ENCODE measurements around the gene STARD10. TPM values are rescaled to one million over a fixed set of nuclear protein-coding genes. Genes with fewer than 3 reads are reported as not detected.

STARD10 gene
- total RNA-seq, 1 experiment from 2014 or later: 68.8 TPM

DNA sequence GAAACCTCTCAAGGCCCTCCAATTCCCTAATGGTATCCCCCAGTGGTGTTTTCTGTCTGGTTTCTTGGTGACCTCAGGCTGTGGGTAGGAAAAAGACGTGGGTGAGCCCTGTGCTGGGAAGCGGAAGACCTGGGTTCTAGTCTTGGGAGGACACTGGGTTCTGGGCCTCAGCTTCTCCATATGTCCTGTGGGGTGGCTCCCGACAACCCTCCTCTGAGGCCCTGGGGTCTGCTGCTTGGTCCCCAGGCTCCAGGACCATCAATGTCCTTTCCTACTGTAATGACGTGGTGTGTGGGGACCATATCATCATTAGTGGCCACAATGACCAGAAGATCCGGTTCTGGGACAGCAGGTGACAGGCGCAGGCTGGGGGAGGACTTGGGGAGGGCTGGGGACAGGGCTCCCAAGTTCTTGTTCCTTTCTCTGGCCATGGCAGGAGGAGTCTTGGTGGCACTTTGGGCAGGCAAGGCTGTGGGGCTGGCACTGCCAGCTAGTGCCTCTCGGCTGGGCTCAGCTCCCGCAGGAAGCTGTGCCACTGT, 33.2 kb upstream of the STARD10 start:
- in situ Hi-C loops (cut with HindIII; ENCODE audit: low sequenced_read_pairs): no loop called here
- no peak for DNase-seq (ENCODE audit: low spot score)

GRCh38 chr11:72826191-72826941, 32.5 kb upstream of the STARD10 start:
- no peak for DNase-seq (ENCODE audit: low spot score)
- in situ Hi-C loops (cut with HindIII; ENCODE audit: low sequenced_read_pairs): no loop called here

- DNase-seq (ENCODE audit: low spot score): no peak
- in situ Hi-C loops (cut with HindIII; ENCODE audit: low sequenced_read_pairs): no loop called here
Observed at GRCh38 chr11:72825661-72826060, 31.8 kb upstream of the STARD10 start.

- in situ Hi-C loops (cut with HindIII; ENCODE audit: low sequenced_read_pairs): no loop called here
- no peak for DNase-seq (ENCODE audit: low spot score)
Observed at GRCh38 chr11:72824811-72825505, 31.1 kb upstream of the STARD10 start.

- in situ Hi-C loops (cut with HindIII; ENCODE audit: low sequenced_read_pairs): no loop called here
- no peak for DNase-seq (ENCODE audit: low spot score)
Observed at GRCh38 chr11:72824020-72824419, 30.2 kb upstream of the STARD10 start.

GRCh38 chr11:72823105-72823804, 29.4 kb upstream of the STARD10 start:
- no peak for DNase-seq (ENCODE audit: low spot score)
- in situ Hi-C loops (cut with HindIII; ENCODE audit: low sequenced_read_pairs): no loop called here

- peak; percentile 92 for DNase-seq (ENCODE audit: low spot score)
- in situ Hi-C loops (cut with HindIII; ENCODE audit: low sequenced_read_pairs): no loop called here
Observed at GRCh38 chr11:72821920-72822799, 28.3 kb upstream of the STARD10 start.

DNA sequence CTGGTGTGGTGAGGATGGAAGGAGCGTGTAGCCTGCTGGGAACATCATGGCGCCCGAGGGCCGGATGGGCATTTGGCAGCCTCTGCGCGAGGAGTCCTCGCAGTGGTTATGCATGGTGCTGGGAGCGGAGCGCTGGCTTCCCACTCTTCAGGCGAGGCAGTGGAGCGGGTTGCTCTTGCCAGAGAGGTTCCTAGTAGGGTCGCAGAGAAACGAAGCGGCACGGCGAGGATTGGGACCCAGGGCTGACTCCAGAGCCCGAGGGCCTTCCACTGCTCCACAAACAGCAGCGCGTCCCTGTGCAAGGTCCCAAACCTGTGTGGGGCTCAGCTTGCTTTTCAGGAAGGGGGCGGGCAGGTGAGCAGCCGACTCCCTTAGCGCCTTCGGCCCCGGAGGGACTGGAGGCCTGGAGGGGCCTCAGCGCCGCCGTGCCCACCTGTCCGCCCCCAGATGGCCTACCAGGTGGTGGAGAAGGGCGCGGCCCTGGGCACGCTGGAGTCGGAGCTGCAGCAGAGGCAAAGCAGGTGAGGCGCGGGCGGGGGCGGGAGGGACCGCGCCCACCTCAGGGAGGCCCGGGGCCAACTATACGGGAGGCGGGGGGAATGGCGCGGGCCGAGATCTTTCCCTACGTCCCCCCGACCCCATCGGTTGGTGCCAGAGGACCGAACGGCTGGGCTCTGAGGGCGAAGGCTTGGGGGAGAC, 27.5 kb upstream of the STARD10 start:
- in situ Hi-C loops (cut with HindIII; ENCODE audit: low sequenced_read_pairs): no loop called here
- DNase-seq (ENCODE audit: low spot score): peak; percentile 56

- DNase-seq (ENCODE audit: low spot score): no peak
Observed at GRCh38 chr11:72820439-72821139, 26.7 kb upstream of the STARD10 start.

DNA sequence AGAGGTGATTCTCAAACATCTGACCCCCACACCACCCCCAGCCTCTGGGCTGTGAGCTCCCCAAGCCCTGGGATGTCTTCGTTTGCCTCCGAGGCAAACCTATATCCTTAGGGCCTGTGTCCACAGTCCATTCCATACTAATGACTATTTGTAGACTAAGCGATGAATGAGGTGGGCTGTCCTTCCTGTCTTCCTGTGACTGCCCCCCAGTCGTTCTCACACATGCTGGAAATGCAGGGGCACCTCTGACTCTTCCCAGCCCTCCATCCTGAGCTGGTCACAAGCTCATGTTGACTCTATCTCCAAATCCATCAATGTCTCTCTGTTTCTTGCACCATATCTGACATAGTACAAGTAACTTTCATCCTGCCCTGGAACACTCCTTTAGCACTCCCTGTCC, 25.1 kb upstream of the STARD10 start:
- no peak for DNase-seq (ENCODE audit: low spot score)
- in situ Hi-C loops (cut with HindIII; ENCODE audit: low sequenced_read_pairs): no loop called here

More at GRCh38 chr11:72820439-72821139, 26.7 kb upstream of the STARD10 start:
- in situ Hi-C loops (cut with HindIII; ENCODE audit: low sequenced_read_pairs): no loop called here

GRCh38 chr11:72817966-72818365, 24.1 kb upstream of the STARD10 start:
- no peak for DNase-seq (ENCODE audit: low spot score)
- in situ Hi-C loops (cut with HindIII; ENCODE audit: low sequenced_read_pairs): no loop called here

DNA sequence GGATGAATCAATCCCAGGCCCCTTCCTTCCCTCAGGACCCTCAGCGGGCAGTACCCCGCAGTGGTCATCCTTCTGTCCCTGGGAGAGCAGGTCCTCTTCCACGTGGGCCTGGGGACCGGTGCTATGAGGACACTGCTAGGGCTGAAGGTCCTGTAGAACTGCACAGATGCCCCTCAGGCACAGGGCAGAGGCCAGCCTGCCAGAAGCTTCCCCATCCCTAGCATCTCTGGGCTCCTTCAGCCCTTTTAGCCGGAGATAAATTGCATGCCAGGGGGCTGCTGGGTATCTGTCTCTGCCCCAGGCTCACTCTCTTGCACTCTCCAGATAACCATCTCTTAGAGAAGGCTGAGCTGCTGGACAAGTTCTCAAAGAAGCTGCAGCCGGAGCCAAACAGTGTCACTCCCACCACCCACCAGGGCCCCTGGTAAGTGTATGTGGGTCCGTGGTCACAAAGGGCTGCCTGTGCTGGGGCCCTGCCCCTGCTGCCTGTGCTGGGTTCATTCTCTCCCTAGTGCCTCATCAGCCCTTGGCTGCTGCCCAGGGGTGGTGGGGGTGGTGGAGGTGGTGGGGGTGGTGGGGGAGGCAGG, 22.6 kb upstream of the STARD10 start:
- in situ Hi-C loops (cut with HindIII; ENCODE audit: low sequenced_read_pairs): no loop called here
- no peak for DNase-seq (ENCODE audit: low spot score)

DNA sequence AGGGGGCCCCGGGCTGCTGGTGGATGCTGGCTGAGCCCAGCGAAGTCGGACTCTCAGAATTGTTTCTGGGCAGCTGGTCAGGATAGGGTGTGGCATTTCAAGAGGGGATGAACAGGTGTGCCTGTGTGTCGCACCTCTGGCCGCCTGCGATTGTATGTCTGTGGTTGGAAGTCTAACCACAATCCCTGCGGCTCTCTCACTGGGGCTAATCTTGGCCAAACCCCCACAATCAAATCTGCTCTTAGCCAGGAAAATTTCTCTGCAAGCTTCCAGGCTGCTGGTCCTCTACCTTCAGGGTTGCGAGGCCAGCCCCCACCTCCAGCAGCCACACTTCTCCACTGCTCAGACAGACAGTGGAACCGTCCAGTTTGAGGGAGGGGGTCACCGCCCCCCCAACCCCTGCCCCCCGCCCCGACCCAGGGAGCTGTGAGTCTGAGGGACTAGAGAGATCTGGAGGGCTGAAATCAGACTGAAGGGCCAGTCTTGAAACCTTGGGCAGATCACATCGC, 21.3 kb upstream of the STARD10 start:
- DNase-seq (ENCODE audit: low spot score): no peak
- in situ Hi-C loops (cut with HindIII; ENCODE audit: low sequenced_read_pairs): no loop called here

GRCh38 chr11:72814286-72815109, 20.7 kb upstream of the STARD10 start, which contains the start of gene ATG16L2:
Gene ATG16L2 (plus strand): TSS chr11:72814411. CDS start chr11:72814446, 35 bp downstream.
- peak; percentile 83 for DNase-seq (ENCODE audit: low spot score)
- in situ Hi-C loops (cut with HindIII; ENCODE audit: low sequenced_read_pairs): no loop called here

DNA sequence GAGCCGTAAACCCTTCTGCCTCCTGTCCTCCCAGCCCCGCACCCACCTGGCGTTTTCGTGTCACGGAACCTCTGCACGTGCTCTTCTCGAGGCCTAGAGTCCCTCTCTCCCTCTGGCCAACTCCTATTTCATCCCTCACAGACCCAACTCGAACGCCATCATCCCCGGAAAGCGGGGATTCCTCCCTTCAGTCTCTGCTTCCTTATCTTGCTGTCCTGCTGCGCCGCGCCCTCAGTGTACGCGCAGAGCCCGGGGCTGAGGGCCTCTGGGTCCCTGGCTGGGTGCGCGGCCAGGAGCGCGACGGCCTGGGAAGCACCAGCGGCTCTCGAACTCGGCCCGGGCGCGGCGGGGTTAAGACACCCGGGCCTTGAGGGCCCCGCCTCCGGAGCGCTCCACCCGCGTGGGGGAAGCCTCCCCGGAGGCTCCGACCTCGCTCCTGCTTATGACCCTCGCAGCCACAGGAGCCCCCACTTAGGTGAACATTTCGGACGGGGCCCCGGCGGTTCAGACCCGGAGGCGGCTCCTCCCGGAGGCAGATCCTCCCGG, 20.0 kb upstream of the STARD10 start:
- in situ Hi-C loops (cut with HindIII; ENCODE audit: low sequenced_read_pairs): no loop called here

More for the DNA sequence above, 20.0 kb upstream of the STARD10 start:
- DNase-seq (ENCODE audit: low spot score): peak; percentile 83

Measured in G401 (cell line).